Measurements from ENCODE around the gene MRC2.

Gene MRC2

DNA sequence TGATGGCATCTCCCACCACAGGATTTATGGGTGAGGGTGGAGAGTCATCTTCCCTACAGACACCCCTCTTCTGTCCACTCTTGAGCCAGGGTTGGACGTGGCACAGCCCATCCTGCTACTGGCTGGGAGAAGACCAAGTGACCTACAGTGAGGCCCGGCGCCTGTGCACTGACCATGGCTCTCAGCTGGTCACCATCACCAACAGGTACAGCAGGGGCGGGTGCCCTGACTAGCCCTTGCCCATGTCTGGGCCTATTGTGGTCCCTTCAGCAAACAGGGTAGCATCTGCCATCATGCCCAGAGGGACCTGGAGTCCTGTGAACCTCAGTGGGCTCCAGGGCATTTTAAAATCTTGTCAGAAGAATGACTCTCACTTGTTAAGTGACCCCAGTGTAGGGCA lies 48.2 kb downstream of the MRC2 start:
- ATAC-seq: no peak
- DNase-seq: no peak
- H3K27me3 Mint-ChIP-seq: no peaks in the 10 kb centered on the region
- H3K4me1 Mint-ChIP-seq: peaks cover 6% of the 10 kb centered on the region
- no peaks in the 10 kb centered on the region for H3K9me3 Mint-ChIP-seq
- no peak overlapping the region for H3K4me3 Mint-ChIP-seq
- H3K27ac Mint-ChIP-seq: no peak overlapping the region

DNA sequence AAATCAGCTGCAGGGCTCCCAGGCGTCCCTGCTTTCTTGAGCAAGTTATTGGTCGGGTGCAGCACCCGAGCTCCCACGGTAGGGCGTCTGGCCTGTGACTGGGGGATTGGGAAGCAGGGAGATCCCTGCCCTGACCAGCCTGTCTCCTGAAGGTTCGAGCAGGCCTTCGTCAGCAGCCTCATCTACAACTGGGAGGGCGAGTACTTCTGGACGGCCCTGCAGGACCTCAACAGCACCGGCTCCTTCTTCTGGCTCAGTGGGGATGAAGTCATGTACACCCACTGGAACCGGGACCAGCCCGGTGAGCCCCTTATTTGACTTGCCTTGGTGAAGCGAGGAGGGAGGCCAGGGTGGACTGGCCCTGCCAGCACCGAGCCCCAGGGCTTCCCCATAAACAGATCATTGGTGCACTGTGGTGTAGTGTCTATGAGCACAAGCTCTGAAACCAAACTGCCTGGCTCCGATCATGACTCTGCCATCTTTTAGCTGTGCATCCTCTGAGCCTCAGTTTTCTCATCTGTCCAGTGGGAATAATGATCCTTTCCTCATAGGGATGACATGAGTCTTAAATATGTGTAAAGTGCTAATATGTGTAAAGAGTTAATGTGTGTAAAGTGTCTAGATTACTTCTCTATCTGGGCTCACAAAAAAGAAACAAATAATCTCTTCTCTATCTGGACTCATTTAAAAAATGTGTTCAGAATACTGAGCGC lies 48.9 kb downstream of the MRC2 start:
- Mint-ChIP-seq H3K9me3 (no peaks in the 10 kb centered on the region), H3K4me1 (peaks cover 6% of the 10 kb centered on the region), H3K27ac (no peak overlapping the region), H3K4me3 (no peak overlapping the region), H3K27me3 (no peaks in the 10 kb centered on the region)
- ATAC-seq (no peak), DNase-seq (no peak)

DNA sequence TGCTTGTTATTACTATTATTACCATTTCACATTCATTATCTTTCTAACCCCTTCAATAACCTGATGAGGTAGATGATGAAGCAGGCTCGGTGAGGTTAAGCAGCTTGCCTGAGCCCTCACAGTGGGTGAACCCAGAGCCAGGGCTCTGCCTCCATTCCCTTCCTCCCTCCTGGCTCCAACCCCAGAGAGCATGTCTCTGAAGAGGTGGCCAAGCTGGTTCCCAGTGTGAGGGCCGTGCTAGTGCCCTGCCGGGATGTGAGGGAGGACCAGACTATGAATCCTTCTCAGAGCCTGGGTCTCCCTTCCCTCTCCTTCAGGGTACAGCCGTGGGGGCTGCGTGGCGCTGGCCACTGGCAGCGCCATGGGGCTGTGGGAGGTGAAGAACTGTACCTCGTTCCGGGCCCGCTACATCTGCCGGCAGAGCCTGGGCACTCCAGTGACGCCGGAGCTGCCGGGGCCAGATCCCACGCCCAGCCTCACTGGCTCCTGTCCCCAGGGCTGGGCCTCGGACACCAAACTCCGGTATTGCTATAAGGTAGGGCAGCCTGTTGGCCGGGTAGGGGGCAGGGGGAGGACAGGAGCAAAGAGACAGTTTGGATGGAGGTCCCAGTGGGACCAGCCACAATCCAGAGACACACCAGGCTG lies 49.6 kb downstream of the MRC2 start:
- no peak for DNase-seq

DNA sequence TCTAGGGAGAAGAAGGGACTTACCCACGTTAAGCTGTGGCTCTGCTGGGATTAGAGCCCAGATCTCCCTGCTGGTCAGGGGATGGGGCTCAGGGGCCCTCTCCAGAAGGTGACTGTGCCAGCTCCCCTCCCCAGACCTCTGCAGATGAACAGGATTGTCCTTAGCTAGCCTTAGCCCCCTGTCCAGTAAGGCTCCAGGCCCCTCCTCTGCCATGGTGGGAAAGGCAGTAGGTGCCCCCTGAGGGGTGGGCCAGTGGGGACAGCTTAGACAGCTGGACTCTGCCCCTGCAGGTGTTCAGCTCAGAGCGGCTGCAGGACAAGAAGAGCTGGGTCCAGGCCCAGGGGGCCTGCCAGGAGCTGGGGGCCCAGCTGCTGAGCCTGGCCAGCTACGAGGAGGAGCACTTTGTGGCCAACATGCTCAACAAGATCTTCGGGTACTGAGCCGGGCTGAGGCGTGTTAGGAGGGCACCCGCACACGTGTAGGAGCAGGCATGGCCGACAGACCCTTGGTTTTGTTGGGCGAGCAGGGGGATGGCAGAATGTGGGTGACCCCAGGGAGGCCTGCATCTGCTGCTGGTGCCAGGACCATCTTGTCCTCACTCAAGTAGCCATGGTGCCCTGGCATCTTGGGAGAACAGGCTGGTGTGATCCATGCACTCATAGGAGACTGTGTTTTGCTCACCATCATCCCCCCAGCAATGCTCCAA lies 50.9 kb downstream of the MRC2 start:
- Mint-ChIP-seq H3K4me3 (no peak overlapping the region), H3K27me3 (no peaks in the 10 kb centered on the region), H3K9me3 (no peaks in the 10 kb centered on the region), H3K4me1 (no peaks in the 10 kb centered on the region), H3K27ac (peak overlapping the region in 1 of 2 donors; percentile 22)
- no peak for ATAC-seq
- DNase-seq: no peak

More for the DNA sequence above, 49.6 kb downstream of the MRC2 start:
- peaks cover 4% of the 10 kb centered on the region for H3K4me1 Mint-ChIP-seq
- no peaks in the 10 kb centered on the region for H3K9me3 Mint-ChIP-seq
- ATAC-seq: no peak
- H3K27ac Mint-ChIP-seq: no peak overlapping the region
- H3K27me3 Mint-ChIP-seq: no peaks in the 10 kb centered on the region
- no peak overlapping the region for H3K4me3 Mint-ChIP-seq

DNA sequence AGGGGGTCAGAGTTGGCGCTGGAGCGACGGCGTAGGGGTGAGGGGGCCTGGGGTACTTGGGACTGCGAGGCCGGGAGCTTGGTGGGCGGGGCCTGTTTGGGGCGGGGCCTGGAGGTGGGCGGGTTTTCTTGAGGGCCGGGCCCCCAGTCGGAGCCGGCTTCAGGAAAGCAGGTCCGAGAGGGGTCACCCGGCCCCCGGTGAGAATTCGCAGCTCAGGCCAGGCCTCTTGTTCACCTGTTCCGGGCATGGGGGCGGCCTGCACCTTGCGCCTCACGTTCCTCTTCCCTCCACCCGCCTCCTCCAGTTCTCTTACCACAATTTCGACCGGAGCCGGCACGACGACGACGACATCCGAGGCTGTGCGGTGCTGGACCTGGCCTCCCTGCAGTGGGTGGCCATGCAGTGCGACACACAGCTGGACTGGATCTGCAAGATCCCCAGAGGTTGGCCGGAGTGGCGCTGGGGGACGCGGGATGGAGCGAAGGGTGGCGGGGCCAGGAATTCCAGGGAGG lies 52.5 kb downstream of the MRC2 start:
- DNase-seq: no peak
- Mint-ChIP-seq H3K9me3 (no peaks in the 10 kb centered on the region), H3K27me3 (no peaks in the 10 kb centered on the region), H3K4me1 (no peaks in the 10 kb centered on the region), H3K4me3 (no peak overlapping the region), H3K27ac (no peak overlapping the region)
- no peak for ATAC-seq

DNA sequence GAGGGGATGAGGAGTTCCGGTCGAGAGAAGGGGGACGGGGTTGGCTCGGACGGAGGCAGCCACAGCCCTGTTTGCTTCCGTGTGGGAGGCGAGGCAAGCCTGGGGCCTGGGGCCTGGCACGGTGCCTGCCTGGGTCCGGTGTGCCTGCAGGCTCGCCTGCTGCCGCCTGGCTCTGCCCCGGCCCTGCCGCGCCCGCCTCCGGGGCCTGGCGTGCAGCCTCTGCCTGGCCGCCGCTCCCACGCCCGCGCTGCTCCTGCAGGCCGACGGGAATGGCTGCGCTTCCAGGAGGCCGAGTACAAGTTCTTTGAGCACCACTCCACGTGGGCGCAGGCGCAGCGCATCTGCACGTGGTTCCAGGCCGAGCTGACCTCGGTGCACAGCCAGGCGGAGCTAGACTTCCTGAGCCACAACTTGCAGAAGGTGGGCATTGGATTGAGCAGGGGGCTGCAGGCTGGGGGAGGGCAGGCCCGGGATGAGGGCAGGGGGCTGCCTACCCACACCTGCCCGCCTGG lies 53.1 kb downstream of the MRC2 start:
- Mint-ChIP-seq H3K27ac (no peak overlapping the region), H3K27me3 (no peaks in the 10 kb centered on the region), H3K4me1 (no peaks in the 10 kb centered on the region), H3K9me3 (no peaks in the 10 kb centered on the region), H3K4me3 (no peak overlapping the region)
- DNase-seq (no peak), ATAC-seq (no peak)

- no peak for ATAC-seq
- no peaks in the 10 kb centered on the region for H3K9me3 Mint-ChIP-seq
- H3K27ac Mint-ChIP-seq: no peak overlapping the region
- H3K4me1 Mint-ChIP-seq: no peaks in the 10 kb centered on the region
- H3K27me3 Mint-ChIP-seq: no peaks in the 10 kb centered on the region
- no peak for DNase-seq
- H3K4me3 Mint-ChIP-seq: no peak overlapping the region
These were observed 53.8 kb downstream of the MRC2 start for GRCh38 chr17:62681061-62681938.

- Mint-ChIP-seq H3K27me3 (no peaks in the 10 kb centered on the region), H3K4me1 (no peaks in the 10 kb centered on the region), H3K9me3 (no peaks in the 10 kb centered on the region), H3K27ac (no peak overlapping the region), H3K4me3 (no peak overlapping the region)
- no peak for DNase-seq
- ATAC-seq: no peak
These were observed 54.5 kb downstream of the MRC2 start for GRCh38 chr17:62681939-62682381.

DNA sequence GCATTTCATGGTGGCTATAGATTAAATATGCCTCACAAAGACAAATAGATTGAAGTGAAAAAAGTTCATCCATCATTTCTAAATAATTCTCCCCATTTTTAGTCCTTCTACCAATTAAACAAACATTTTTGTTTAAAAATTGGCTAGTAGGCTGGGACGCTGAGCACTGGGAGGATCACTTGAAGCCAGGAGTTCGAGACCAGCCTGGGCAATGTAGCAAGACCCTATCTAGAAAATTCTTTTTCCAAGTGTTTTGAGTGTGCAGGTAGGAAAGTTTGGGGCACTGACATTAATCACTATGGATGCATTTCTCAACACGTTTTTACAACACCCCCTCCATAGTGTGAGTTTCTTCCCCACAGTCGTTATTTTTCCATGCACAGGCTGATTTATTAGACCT lies 56.7 kb downstream of the MRC2 start:
- ATAC-seq: no peak
- H3K9me3 Mint-ChIP-seq: no peaks in the 10 kb centered on the region
- H3K27ac Mint-ChIP-seq: no peak overlapping the region

GRCh38 chr17:62687997-62688396 lies 60.5 kb downstream of the MRC2 start:
- Mint-ChIP-seq H3K9me3 (no peaks in the 10 kb centered on the region), H3K4me3 (no peak overlapping the region)
- ATAC-seq: no peak

More for the DNA sequence above, 56.7 kb downstream of the MRC2 start:
- no peak overlapping the region for H3K4me3 Mint-ChIP-seq
- DNase-seq: no peak
- H3K27me3 Mint-ChIP-seq: no peaks in the 10 kb centered on the region
- H3K4me1 Mint-ChIP-seq: no peaks in the 10 kb centered on the region

GRCh38 chr17:62688398-62689160 lies 61.1 kb downstream of the MRC2 start:
- Mint-ChIP-seq H3K4me1 (no peaks in the 10 kb centered on the region), H3K4me3 (no peak overlapping the region), H3K27me3 (no peaks in the 10 kb centered on the region), H3K9me3 (no peaks in the 10 kb centered on the region), H3K27ac (peak overlapping the region in 1 of 2 donors; percentile 72)
- no peak for DNase-seq
- ATAC-seq: no peak

More at GRCh38 chr17:62687997-62688396, 60.5 kb downstream of the MRC2 start:
- no peak for DNase-seq
- Mint-ChIP-seq H3K4me1 (no peaks in the 10 kb centered on the region), H3K27ac (no peak overlapping the region), H3K27me3 (no peaks in the 10 kb centered on the region)

- no peak overlapping the region for H3K27ac Mint-ChIP-seq
- ATAC-seq (peak; percentile 50), DNase-seq (no peak)
- H3K27me3 Mint-ChIP-seq: peaks cover 8% of the 10 kb centered on the region
- H3K9me3 Mint-ChIP-seq: no peaks in the 10 kb centered on the region
- H3K4me1 Mint-ChIP-seq: no peaks in the 10 kb centered on the region
- no peak overlapping the region for H3K4me3 Mint-ChIP-seq
These were observed 62.1 kb downstream of the MRC2 start for GRCh38 chr17:62689441-62690167.

- no peak for ATAC-seq
- H3K4me1 Mint-ChIP-seq: no peaks in the 10 kb centered on the region
- H3K27me3 Mint-ChIP-seq: peaks cover 11% of the 10 kb centered on the region
- peak overlapping the region in 1 of 2 donors; percentile 15 for H3K27ac Mint-ChIP-seq
- H3K9me3 Mint-ChIP-seq: no peaks in the 10 kb centered on the region
- no peak overlapping the region for H3K4me3 Mint-ChIP-seq
- DNase-seq: no peak
These were observed 62.9 kb downstream of the MRC2 start for GRCh38 chr17:62690168-62690897.
